Measurements from ENCODE around the gene NYNRIN.
"Not testable (repeated sequence)": the region's sequence is repeated elsewhere in the genome, so short reads cannot be mapped to it uniquely, and the experiment has no call there.

Gene NYNRIN

DNA sequence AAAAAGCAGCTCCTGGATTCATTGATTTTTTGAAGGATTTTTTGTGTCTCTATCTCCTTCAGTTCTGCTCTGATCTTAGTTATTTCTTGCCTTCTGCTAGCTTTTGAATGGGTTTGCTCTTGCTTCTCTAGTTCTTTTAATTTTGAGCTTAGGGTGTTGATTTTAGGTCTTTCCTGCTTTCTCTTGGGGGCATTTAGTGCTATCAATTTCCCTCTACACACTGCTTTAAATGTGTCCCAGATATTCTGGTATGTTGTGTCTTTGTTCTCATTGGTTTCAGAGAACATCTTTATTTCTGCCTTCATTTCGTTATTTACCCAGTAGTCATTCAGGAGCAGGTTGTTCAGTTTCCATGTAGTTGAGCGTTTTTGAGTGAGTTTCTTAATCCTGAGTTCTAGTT lies 52.0 kb downstream of the NYNRIN start:
- H3K27me3 Mint-ChIP-seq (ENCODE audit: low read depth) = not testable (repeated sequence)

DNA sequence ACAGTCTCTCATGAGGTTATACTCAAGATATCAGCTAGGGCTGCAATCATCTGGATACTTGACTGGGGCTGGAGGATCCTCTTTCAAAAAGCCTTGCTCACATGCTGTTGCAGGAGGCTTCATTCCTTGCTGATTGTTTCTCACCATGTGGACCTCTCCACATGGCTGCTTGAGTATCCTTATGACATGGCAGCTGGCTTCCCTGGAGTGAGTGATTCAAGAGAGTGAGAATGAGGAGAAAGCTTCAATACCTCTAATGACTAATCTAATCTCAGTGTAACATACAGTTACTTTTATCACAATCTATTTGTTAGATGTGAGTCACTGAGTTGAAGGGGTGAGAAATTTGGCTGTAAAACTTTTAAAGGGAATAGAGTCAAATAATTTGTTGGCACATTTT lies 58.2 kb downstream of the NYNRIN start:
- H3K27me3 Mint-ChIP-seq (ENCODE audit: low read depth) = no peaks in the 10 kb centered on the region
- peaks cover 14% of the 10 kb centered on the region for H3K36me3 Mint-ChIP-seq (ENCODE audit: low read depth)
- H3K4me1 Mint-ChIP-seq (ENCODE audit: low read depth) = no peaks in the 10 kb centered on the region
- H3K9me3 Mint-ChIP-seq = peaks cover 9% of the 10 kb centered on the region
- H3K4me3 Mint-ChIP-seq = no peak overlapping the region
- no peak overlapping the region for H3K27ac Mint-ChIP-seq

More for the DNA sequence above, 52.0 kb downstream of the NYNRIN start:
- H3K4me1 Mint-ChIP-seq (ENCODE audit: low read depth); H3K4me3 Mint-ChIP-seq; H3K9me3 Mint-ChIP-seq; H3K27ac Mint-ChIP-seq: not testable (repeated sequence)
- H3K36me3 Mint-ChIP-seq (ENCODE audit: low read depth) = peaks cover 12% of the 10 kb centered on the region

DNA sequence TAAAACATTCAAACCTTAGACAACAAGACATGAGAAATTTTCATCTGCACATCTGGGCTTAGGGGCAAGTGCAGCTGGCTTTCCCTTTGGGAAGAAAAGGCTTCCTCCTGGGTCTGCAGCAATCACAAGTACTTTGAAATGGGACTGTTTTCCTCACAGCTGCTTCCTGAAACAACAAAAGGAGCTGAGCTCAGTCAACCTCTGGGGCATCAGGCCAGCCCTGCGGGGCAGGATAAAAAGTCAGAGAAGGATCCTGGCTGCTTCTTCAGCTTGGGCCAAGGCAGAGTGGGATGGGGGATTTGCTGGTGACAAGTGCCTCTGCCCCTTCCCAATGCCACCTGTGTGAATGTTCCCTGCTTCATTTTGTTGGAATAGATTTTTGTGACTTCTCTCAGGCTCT lies 59.9 kb downstream of the NYNRIN start:
- H3K9me3 Mint-ChIP-seq = peaks cover 9% of the 10 kb centered on the region
- no peak overlapping the region for H3K27ac Mint-ChIP-seq
- H3K4me3 Mint-ChIP-seq = no peak overlapping the region
- no peaks in the 10 kb centered on the region for H3K4me1 Mint-ChIP-seq (ENCODE audit: low read depth)
- no peaks in the 10 kb centered on the region for H3K27me3 Mint-ChIP-seq (ENCODE audit: low read depth)
- peaks cover 10% of the 10 kb centered on the region for H3K36me3 Mint-ChIP-seq (ENCODE audit: low read depth)

GRCh38 chr14:24459331-24459730 lies 60.5 kb downstream of the NYNRIN start:
- H3K4me3 Mint-ChIP-seq = no peak overlapping the region
- H3K27ac Mint-ChIP-seq = no peak overlapping the region
- H3K4me1 Mint-ChIP-seq (ENCODE audit: low read depth) = peaks cover 2% of the 10 kb centered on the region
- peaks cover 6% of the 10 kb centered on the region for H3K36me3 Mint-ChIP-seq (ENCODE audit: low read depth)
- peaks cover 3% of the 10 kb centered on the region for H3K9me3 Mint-ChIP-seq
- no peaks in the 10 kb centered on the region for H3K27me3 Mint-ChIP-seq (ENCODE audit: low read depth)

DNA sequence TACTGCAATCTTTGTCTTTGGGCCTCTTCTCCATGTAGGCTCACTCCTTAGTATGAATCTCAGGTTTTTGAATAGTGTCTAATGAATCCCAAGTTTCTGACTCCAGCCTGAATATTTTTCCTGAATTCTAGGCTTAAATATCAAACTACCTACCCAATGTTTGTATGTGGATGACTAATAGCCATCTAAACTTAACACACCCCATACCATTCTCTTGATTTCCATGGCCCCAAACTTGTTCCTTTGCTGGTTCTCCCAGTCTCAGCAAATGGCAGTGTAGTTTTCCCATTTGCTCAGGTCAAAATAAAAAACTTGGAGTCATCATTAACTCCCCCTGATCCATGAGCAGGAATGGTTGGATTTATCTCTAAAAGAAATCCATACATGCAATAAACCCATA lies 62.5 kb downstream of the NYNRIN start:
- Mint-ChIP-seq H3K27ac (no peak overlapping the region), H3K36me3 (ENCODE audit: low read depth) (peaks cover 4% of the 10 kb centered on the region), H3K4me1 (ENCODE audit: low read depth) (peaks cover 7% of the 10 kb centered on the region), H3K9me3 (peaks cover 3% of the 10 kb centered on the region), H3K4me3 (no peak overlapping the region), H3K27me3 (ENCODE audit: low read depth) (no peaks in the 10 kb centered on the region)

DNA sequence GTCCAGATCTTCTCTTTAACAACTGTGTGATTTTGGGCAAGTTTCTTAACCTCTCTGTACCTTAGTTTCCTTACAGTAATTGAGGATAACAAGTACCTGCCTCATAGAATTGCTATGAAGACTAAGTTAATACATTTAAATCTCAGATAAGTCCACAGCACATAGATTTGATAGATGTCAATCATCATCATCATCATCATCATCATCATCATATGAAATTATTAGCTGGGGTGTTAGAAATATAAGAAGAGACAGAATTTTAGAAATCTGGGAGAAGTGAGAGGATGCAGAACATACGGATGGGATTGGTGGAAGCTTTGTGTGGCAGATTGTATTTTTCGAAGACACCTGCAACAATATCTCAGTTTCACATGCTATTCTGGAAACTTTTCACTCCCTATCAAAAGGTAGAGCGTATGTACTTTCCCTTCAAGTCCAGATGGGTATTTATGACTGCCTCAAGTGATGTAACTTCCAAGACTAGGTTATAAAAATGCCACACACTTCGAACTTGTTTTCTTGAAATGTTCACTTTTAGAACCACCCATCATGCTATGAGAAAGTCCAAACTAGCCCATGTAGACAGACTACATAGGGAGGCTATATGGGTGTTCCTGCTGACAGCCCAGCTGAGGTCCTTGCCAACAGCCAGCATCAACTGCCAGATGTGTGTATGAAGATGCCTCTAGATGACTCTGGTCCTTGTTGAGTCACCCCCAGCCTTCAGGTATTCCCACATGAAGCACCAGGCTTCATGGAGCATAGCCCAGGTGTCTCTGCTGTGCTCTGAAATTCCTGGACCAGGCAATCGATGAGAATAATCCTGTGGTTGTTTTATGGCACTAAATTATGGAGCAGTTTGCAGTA lies 64.4 kb downstream of the NYNRIN start:
- Mint-ChIP-seq H3K27ac (no peak overlapping the region), H3K4me1 (ENCODE audit: low read depth) (peaks cover 7% of the 10 kb centered on the region), H3K27me3 (ENCODE audit: low read depth) (peaks cover 8% of the 10 kb centered on the region), H3K4me3 (no peak overlapping the region), H3K36me3 (ENCODE audit: low read depth) (peaks cover 4% of the 10 kb centered on the region), H3K9me3 (peaks cover 3% of the 10 kb centered on the region)

DNA sequence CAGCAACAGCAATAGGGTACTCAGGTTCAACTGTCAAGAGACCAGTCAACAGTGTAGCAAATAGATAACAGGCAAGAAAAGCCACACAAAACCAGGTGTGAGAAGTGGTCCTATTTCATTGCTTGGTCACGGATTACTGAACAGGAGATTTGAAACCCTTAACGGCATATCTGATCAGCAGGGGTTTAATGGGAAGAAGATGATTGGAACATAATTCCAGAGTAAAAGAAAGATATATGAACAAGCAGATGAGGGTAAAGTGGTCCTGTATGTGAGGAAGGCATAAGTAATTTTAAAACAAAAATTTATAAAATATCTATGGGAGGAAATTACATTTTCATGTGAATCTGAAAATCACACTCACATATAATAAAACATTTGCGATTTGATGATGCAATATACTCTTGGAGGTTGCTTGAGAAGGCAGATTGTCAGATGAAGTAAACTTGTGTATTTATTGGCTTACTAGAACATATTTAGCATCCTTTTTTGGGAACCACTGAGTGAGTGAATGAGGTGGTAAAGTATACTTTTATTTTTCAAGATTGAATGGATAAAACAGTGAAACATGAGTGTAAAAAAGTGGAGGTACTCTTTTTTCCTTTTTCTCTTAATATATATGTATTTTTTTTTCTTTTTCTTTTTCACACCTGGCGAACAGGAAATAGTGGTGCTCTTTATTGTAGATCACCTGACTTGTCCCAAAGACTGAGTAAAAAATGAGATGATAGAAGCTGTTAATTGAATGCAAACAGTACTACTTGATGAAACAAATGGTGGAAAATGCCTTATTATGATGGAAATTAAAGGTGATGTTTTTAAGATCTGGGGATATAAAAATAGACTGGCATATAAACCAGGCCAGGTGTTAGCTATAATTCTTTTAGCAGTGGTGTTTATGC lies 65.3 kb downstream of the NYNRIN start:
- peaks cover 8% of the 10 kb centered on the region for H3K27me3 Mint-ChIP-seq (ENCODE audit: low read depth)
- peaks cover 3% of the 10 kb centered on the region for H3K9me3 Mint-ChIP-seq
- no peak overlapping the region for H3K27ac Mint-ChIP-seq
- peak overlapping the region; percentile 18 for H3K4me3 Mint-ChIP-seq
- peaks cover 4% of the 10 kb centered on the region for H3K36me3 Mint-ChIP-seq (ENCODE audit: low read depth)
- peaks cover 7% of the 10 kb centered on the region for H3K4me1 Mint-ChIP-seq (ENCODE audit: low read depth)

DNA sequence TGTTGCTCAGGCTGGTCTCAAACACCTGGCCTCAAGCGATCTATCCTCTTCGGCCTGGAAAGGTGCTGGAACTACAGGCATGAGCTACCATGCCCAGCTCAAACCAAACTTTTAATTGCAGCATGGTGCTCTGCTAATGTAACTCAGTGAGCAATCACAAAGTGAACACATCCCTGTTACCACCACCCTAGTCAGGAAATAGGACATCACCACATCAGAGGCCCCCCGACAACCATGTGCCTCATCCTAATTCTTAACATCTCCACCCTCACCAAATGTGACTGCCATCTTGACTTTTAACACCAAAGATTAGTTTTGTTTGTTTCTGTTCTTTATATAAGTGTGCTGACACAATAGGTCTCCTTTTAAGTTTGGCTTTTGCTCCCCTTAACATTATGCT lies 66.6 kb downstream of the NYNRIN start:
- H3K4me3 Mint-ChIP-seq = no peak overlapping the region
- peaks cover 3% of the 10 kb centered on the region for H3K9me3 Mint-ChIP-seq
- H3K4me1 Mint-ChIP-seq (ENCODE audit: low read depth) = peaks cover 7% of the 10 kb centered on the region
- no peak overlapping the region for H3K27ac Mint-ChIP-seq
- peaks cover 8% of the 10 kb centered on the region for H3K27me3 Mint-ChIP-seq (ENCODE audit: low read depth)
- peaks cover 4% of the 10 kb centered on the region for H3K36me3 Mint-ChIP-seq (ENCODE audit: low read depth)

GRCh38 chr14:24465805-24466204 lies 67.0 kb downstream of the NYNRIN start:
- Mint-ChIP-seq H3K27ac (no peak overlapping the region), H3K4me3 (no peak overlapping the region), H3K9me3 (peaks cover 8% of the 10 kb centered on the region), H3K4me1 (ENCODE audit: low read depth) (peaks cover 7% of the 10 kb centered on the region), H3K36me3 (ENCODE audit: low read depth) (peaks cover 2% of the 10 kb centered on the region), H3K27me3 (ENCODE audit: low read depth) (peaks cover 8% of the 10 kb centered on the region)
